Thymus (tissue), 14 donors: Measurements from ENCODE around the gene FGF6. TPM values are rescaled to one million over a fixed set of nuclear protein-coding genes. Genes with fewer than 3 reads are reported as not detected.

Experiments
- DNase-seq, 9 donors: peaks; one replicate each; pipeline ENCODE4 v3.0.0-alpha.2; 2013; ENCODE audit warnings: low spot score in 9 of 9, low read depth in 6 of 9, missing footprints in 1 of 9
- H3K27ac ChIP-seq, 2 donors: one replicate each; pipeline ENCODE4 v1.5.1; 2013; ENCODE audit warnings: control low read depth in 1 of 2, low read depth in 1 of 2, low read length in 1 of 2, mild to moderate bottlenecking in 1 of 2, moderate library complexity in 1 of 2
- H3K27me3 ChIP-seq, 2 donors: one replicate each; pipeline ENCODE4 v1.5.1; 2013; ENCODE audit warnings: low read length in 1 of 2; ENCODE audit not compliant: control insufficient read depth in 2 of 2, insufficient read depth in 1 of 2
- H3K36me3 ChIP-seq, 2 donors: one replicate each; pipeline ENCODE4 v1.5.1; 2013; ENCODE audit warnings: low read length in 1 of 2, mild to moderate bottlenecking in 1 of 2, moderate library complexity in 1 of 2; ENCODE audit not compliant: control insufficient read depth in 2 of 2, insufficient read depth in 2 of 2
- H3K4me1 ChIP-seq, 2 donors: one replicate each; pipeline ENCODE4 v1.5.1; 2013; ENCODE audit warnings: low read length in 2 of 2; ENCODE audit not compliant: control insufficient read depth in 2 of 2, insufficient read depth in 2 of 2
- H3K4me3 ChIP-seq, 2 donors: one replicate each; pipeline ENCODE4 v1.5.1; 2013; ENCODE audit warnings: low read length in 2 of 2, control low read depth in 1 of 2, mild to moderate bottlenecking in 1 of 2
- H3K9me3 ChIP-seq, 2 donors: one replicate each; pipeline ENCODE4 v1.5.1; 2013; ENCODE audit warnings: low read length in 1 of 2, mild to moderate bottlenecking in 1 of 2; ENCODE audit not compliant: control insufficient read depth in 2 of 2, insufficient read depth in 1 of 2
- WGBS: extraction: QIAGEN DNeasy Blood & Tissue Kit; methylation state at CpG from one replicate; pipeline ENCODE4 v1.1.7; 2013; 5-methylcytosine and 5-hydroxymethylcytosine counted together
- long read RNA-seq, 10 donors: transcript quantifications; one replicate each; lab custom pipeline, GENCODE V29; 2026
- polyA plus RNA-seq: library from polyadenylated mRNA; stranded (reverse); fragments of 200-250 nt; gene quantifications from one replicate; pipeline ENCODE4 v1.2.3, GENCODE V29; 2013
- total RNA-seq: library from RNA; stranded (reverse); fragments of 120-200 nt; gene quantifications from one replicate; pipeline ENCODE4 v1.2.4, GENCODE V29; 2013
- donor health status: healthy.

Gene FGF6, protein sequence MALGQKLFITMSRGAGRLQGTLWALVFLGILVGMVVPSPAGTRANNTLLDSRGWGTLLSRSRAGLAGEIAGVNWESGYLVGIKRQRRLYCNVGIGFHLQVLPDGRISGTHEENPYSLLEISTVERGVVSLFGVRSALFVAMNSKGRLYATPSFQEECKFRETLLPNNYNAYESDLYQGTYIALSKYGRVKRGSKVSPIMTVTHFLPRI
- not detected for total RNA-seq
- not detected for polyA plus RNA-seq
- long read RNA-seq, donor 1: 0 reads
- long read RNA-seq, donor 2: 0 reads
- long read RNA-seq, donor 3: 0 reads
- long read RNA-seq, donor 4: 0 reads
- long read RNA-seq, donor 5: 0 reads
- long read RNA-seq, donor 6: 0 reads
- long read RNA-seq, donor 7: 0 reads
- long read RNA-seq, donor 8: 0 reads
- long read RNA-seq, donor 9: 0 reads
- long read RNA-seq, donor 10: 0 reads

DNA sequence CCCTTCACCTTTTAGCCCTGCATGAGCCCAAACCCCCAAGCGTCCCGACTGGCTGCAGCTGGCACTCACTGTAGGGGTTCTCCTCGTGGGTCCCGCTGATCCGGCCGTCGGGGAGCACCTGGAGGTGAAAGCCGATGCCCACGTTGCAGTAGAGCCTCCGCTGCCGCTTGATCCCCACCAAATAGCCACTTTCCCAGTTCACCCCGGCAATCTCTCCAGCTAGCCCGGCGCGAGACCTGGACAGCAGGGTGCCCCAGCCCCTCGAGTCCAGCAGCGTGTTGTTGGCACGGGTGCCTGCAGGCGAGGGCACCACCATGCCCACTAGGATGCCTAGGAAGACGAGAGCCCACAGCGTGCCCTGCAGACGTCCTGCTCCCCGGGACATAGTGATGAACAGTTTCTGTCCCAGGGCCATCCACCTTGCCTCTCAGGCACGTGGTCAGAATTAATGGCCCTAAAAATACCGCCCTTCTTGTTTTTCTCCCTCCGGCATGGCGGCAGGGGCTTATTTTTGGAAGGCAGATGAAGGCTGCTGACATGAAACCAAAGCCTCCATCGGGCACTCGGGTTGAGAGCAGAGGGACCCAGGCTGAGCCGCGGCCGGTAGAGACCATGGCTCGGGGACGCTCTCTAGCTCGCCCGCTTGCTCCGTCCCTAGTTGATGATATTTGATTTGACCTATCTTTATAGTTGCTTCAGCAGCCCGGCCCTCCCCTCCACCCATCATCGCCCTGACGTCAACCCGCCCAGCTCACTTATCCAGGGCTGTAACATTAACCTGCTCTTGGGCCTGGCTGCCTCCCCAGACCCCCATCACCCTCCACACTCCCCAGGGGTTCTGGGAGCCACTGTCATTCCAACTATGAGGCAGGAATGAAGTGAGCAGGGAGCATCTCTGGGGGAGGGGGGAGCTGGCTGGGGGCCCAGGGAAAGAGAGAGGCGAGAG is at the start of gene FGF6:
Gene FGF6, minus strand, starts transcription at position 660 of the 946 bp plus-strand sequence. Its CDS starts 245 bp downstream, at position 415.
- WGBS: 95% methylated on average over 42 of the region's 42 CpGs
- Histone ChIP-seq H3K27me3 (no peaks in the 10 kb centered on the region), H3K36me3 (no peaks in the 10 kb centered on the region), H3K4me3 (no peak within 1 kb of the TSS), H3K9me3 (no peaks in the 10 kb centered on the region), H3K27ac (no peak within 1 kb of the TSS), H3K4me1 (peaks cover 0 to 47% of the 10 kb centered on the region in 2 donors)
- DNase-seq: no peak

DNA sequence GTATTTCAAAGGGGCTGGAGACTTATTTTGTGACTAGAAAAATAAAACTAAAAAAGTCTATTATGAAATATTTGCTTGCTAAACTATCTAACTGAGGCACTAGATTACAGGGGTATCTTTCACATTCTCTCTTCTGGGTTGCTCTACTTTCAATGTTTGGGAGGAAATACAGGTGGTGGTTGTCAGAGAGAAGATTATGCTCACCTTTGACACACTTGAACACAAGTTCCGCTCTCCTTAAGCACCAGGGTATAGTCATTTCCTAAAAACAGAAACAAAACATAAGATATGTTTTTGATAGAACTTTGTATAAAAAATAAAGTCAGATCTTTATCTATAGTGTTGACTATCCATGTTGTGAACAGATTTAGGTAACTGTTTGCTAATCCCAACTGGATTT is 45.4 kb upstream of the FGF6 start:
- Histone ChIP-seq H3K27me3 (no peaks in the 10 kb centered on the region), H3K36me3 (peaks cover 4 to 28% of the 10 kb centered on the region in 2 donors), H3K4me1 (no peaks in the 10 kb centered on the region), H3K27ac (no peak overlapping the region), H3K4me3 (no peak overlapping the region), H3K9me3 (no peaks in the 10 kb centered on the region)
- 94% methylated on average over 1 of the region's 1 CpG for WGBS
- DNase-seq: no peak

DNA sequence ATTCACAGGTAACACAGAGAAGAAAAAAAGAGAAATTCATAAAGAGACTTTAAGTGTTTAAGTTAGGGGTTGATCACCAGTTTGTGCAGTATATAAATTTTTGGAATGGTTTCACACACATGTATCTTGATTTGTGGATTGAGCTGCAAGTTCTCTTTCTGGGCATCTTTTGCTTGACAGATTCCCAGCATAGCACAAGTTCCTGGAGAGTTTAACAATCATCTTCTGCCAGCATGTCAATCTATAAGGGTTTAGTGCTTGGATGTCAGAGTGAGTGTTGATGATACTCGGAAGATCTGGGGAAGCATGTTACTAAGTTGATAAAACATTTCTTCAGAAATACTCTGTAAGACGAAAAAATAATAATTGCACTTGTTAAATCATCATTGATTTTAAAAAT is 43.9 kb upstream of the FGF6 start:
- Histone ChIP-seq H3K27ac (no peak overlapping the region), H3K36me3 (peaks cover 4 to 22% of the 10 kb centered on the region in 2 donors), H3K27me3 (no peaks in the 10 kb centered on the region), H3K9me3 (no peaks in the 10 kb centered on the region), H3K4me1 (no peaks in the 10 kb centered on the region), H3K4me3 (no peak overlapping the region)
- WGBS: 97% methylated on average over 2 of the region's 2 CpGs
- DNase-seq: no peak

DNA sequence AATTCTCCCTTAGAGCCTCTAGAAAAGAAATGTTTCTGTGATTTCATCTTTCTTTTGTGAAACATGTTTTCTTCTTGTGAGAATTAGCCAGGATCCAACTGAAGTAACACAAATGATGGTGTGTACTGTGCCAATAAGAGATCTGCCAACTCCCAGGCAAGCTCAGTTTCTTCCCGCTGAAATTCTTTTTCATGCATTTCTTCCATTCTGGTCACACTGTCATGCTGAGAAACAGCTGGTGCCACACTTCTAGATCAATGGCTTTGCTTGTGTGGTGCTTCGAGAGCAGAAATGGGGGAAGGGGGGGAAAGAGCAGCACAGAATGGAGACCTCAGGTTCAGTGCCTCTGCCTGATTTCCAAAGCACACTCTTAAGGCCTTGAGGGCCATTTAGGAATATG is 41.4 kb upstream of the FGF6 start:
- 95% methylated on average over 2 of the region's 2 CpGs for WGBS
- Histone ChIP-seq H3K27ac (no peak overlapping the region), H3K9me3 (no peaks in the 10 kb centered on the region), H3K4me1 (no peaks in the 10 kb centered on the region), H3K27me3 (no peaks in the 10 kb centered on the region), H3K36me3 (peaks cover 4 to 22% of the 10 kb centered on the region in 2 donors), H3K4me3 (no peak overlapping the region)
- no peak for DNase-seq

DNA sequence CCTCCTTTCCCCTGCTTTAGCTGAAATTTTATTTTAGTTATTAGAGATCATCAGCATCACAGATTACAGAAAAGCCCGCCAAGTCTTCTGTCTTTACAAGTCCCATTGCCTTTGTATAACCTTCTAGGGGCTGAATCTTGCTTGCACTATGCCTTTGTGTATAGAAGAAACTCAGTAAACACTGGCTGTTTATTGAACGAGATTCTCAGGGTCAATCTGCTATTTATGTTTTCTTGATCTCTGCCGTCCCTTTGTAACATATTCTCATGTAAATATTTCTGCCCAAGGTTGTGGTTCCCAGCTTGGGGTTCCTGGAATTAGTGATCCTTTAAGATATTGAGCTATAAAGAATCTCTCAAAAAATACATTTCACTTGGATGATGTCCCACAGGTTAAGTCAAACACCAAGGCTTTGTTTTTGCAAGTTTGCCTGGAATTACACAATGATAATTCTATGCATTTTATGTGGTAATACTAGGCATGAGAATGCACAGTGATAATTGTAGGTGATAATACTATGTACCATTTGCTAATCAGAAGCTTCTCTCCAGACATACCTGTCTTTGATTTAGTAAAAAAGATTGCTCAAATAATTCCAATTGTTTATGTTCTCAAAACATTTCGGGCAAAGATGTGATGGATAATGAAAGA is 40.6 kb upstream of the FGF6 start:
- peaks cover 4 to 22% of the 10 kb centered on the region in 2 donors for H3K36me3 ChIP-seq
- H3K9me3 ChIP-seq: no peaks in the 10 kb centered on the region
- 97% methylated on average over 4 of the region's 4 CpGs for WGBS
- H3K27me3 ChIP-seq: no peaks in the 10 kb centered on the region
- no peak for DNase-seq
- H3K27ac ChIP-seq: no peak overlapping the region
- no peak overlapping the region for H3K4me3 ChIP-seq
- no peaks in the 10 kb centered on the region for H3K4me1 ChIP-seq

DNA sequence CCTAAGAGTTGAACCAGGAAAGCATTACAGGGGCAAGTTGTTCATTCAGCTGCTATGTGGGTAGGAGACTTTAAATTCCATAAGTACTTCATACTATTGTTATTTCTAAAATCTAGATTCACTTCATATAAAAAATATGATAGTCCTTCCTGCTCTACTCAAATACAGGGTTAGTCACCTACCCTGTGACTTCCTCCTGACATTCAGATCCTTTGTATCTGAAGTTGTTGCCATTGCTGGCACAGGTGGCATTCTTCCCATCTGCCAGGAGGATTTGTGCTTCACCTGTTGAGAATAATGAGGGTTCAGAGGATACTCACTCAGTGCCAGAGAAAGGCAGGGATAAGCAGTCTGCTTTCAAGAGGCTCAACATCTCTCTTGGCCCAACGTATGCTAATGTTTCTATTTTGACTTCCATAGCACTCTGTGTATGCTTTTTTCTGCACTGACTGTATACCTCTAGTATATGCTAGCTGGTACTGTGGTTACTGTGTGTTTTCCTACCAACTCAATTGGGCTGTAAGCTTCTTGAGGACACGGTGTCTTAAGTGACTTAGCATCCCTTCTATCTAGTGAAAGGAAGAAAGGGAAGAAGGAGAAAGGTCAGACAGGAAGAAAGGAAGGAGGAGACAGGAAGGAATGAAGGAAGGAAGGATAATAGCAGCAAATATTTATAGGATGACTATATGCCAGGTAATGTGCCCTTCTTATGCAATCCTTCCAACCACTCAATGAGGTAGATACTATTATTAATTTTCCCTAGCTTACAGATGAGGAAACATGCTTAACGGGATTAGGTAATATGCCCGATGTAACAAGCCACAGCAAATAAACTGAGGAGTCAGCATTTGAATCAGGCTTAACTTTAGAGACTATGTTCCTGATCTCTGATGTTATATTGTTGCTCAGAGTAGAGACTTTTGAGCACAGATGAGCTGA is 38.5 kb upstream of the FGF6 start:
- 93% methylated on average over 4 of the region's 4 CpGs for WGBS
- H3K27ac ChIP-seq: no peak overlapping the region
- H3K27me3 ChIP-seq: no peaks in the 10 kb centered on the region
- peaks cover 4 to 8% of the 10 kb centered on the region in 2 donors for H3K36me3 ChIP-seq
- no peaks in the 10 kb centered on the region for H3K9me3 ChIP-seq
- H3K4me1 ChIP-seq: no peaks in the 10 kb centered on the region
- no peak for DNase-seq
- no peak overlapping the region for H3K4me3 ChIP-seq

DNA sequence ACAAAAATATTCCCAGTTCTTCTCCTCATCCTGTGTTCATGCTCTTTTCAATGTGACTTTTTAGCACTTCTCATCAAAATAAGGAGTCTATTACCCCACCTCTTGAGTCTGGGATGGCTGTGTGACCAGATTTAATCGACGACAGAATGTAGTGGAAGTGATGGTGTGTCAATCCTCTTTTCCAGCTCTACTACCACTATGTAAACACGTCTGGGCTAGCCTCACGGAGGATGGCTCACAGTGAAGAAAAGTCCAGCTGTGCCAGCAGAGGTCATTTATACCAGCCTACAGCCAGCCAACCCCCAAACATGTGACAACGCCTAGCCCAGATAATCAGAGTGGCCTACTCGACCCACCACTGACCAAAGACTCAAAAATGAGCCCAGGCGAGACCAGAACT is 37.3 kb upstream of the FGF6 start:
- H3K9me3 ChIP-seq: no peaks in the 10 kb centered on the region
- no peak for DNase-seq
- H3K4me3 ChIP-seq: no peak overlapping the region
- 93% methylated on average over 7 of the region's 7 CpGs for WGBS
- no peaks in the 10 kb centered on the region for H3K4me1 ChIP-seq
- peaks cover 0 to under 1% of the 10 kb centered on the region in 2 donors for H3K36me3 ChIP-seq
- H3K27me3 ChIP-seq: no peaks in the 10 kb centered on the region
- no peak overlapping the region for H3K27ac ChIP-seq

DNA sequence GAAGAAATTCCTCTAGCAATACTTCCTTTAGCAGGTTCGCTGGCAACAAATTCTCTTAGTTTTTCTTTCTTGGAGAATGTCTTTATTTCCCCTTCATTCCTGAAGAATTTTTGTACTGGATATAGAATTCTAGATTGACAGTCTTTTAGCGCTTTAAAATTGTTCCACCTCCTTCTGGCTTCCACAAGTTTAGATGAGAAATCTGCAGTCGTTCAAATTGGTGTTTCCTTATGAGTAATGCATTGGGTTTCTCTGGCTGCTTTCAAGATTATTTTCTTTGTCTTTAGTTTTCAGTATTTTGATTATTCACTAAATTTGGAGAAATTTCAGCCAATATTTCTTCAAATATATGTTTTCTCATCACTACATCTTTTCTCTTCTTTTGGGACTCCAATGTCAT is 33.3 kb upstream of the FGF6 start:
- WGBS: 92% methylated on average over 3 of the region's 3 CpGs
- DNase-seq: no peak
- H3K9me3 ChIP-seq: no peaks in the 10 kb centered on the region
- no peaks in the 10 kb centered on the region for H3K27me3 ChIP-seq
- H3K36me3 ChIP-seq: no peaks in the 10 kb centered on the region
- H3K4me1 ChIP-seq: no peaks in the 10 kb centered on the region
- no peak overlapping the region for H3K27ac ChIP-seq
- no peak overlapping the region for H3K4me3 ChIP-seq
